ENCODE measurements around the gene KDM5B.

The KDM5B gene

GRCh38 chr1:202681736-202682420, 126.3 kb downstream of the KDM5B start:
- ATAC-seq (no peak), DNase-seq (ENCODE audit: low spot score in 2 of 2) (no peak)
- Mint-ChIP-seq H3K36me3 (no peaks in the 10 kb centered on the region), H3K9me3 (peaks cover 3% of the 10 kb centered on the region), H3K4me1 (no peaks in the 10 kb centered on the region), H3K27ac (no peak overlapping the region), H3K4me3 (no peak overlapping the region)

GRCh38 chr1:202680586-202681352, 127.5 kb downstream of the KDM5B start:
- Mint-ChIP-seq H3K27ac (no peak overlapping the region), H3K36me3 (no peaks in the 10 kb centered on the region), H3K9me3 (peaks cover 3% of the 10 kb centered on the region), H3K4me3 (no peak overlapping the region), H3K4me1 (no peaks in the 10 kb centered on the region)
- DNase-seq (ENCODE audit: low spot score in 2 of 2): no peak
- ATAC-seq: no peak

- H3K36me3 Mint-ChIP-seq: no peaks in the 10 kb centered on the region
- H3K4me1 Mint-ChIP-seq: no peaks in the 10 kb centered on the region
- no peak for DNase-seq (ENCODE audit: low spot score in 2 of 2)
- no peak overlapping the region for H3K4me3 Mint-ChIP-seq
- peaks cover 3% of the 10 kb centered on the region for H3K9me3 Mint-ChIP-seq
- ATAC-seq: no peak
- no peak overlapping the region for H3K27ac Mint-ChIP-seq
Measured at GRCh38 chr1:202679406-202680177, 128.6 kb downstream of the KDM5B start.

GRCh38 chr1:202677433-202677832, 130.8 kb downstream of the KDM5B start:
- Mint-ChIP-seq H3K27ac (no peak overlapping the region), H3K36me3 (no peaks in the 10 kb centered on the region), H3K4me1 (no peaks in the 10 kb centered on the region), H3K9me3 (peaks cover 5% of the 10 kb centered on the region), H3K4me3 (no peak overlapping the region)
- ATAC-seq (no peak), DNase-seq (ENCODE audit: low spot score in 2 of 2) (no peak)
